Glutamatergic neuron (in vitro differentiated cells): ENCODE results near the gene RIN1. TPM values are rescaled to one million over a fixed set of nuclear protein-coding genes. Genes with fewer than 3 reads are reported as not detected.
A peak's percentile ranks its signal among the peaks of the same experiment; 100 is the strongest.
"Not testable (repeated sequence)": the region's sequence is repeated elsewhere in the genome, so short reads cannot be mapped to it uniquely, and the experiment has no call there.

Source experiments
- DNase-seq: peaks from one replicate; pipeline ENCODE4 v3.0.0; 2022
- H3K27ac Mint-ChIP-seq: one replicate; pipeline ENCODE4 v1.8.0; 2020; ENCODE audit warnings: mild to moderate bottlenecking, mixed read lengths, inconsistent platforms; ENCODE audit not compliant: unreplicated experiment
- H3K27me3 Mint-ChIP-seq: one replicate; pipeline ENCODE4 v1.8.0; 2020; ENCODE audit warnings: mild to moderate bottlenecking, moderate library complexity, mixed read lengths, inconsistent platforms; ENCODE audit not compliant: unreplicated experiment
- H3K36me3 Mint-ChIP-seq: one replicate; pipeline ENCODE4 v1.8.0; 2020; ENCODE audit warnings: mild to moderate bottlenecking, mixed read lengths, inconsistent platforms; ENCODE audit not compliant: unreplicated experiment
- H3K4me1 Mint-ChIP-seq: one replicate; pipeline ENCODE4 v1.8.0; 2020; ENCODE audit warnings: mild to moderate bottlenecking, low read depth, mixed read lengths, inconsistent platforms; ENCODE audit not compliant: unreplicated experiment
- H3K4me3 Mint-ChIP-seq: one replicate; pipeline ENCODE4 v1.8.0; 2020; ENCODE audit warnings: mild to moderate bottlenecking, mixed read lengths, inconsistent platforms; ENCODE audit not compliant: unreplicated experiment
- H3K9me3 Mint-ChIP-seq: one replicate; pipeline ENCODE4 v1.8.0; 2020; ENCODE audit warnings: mild to moderate bottlenecking, moderate library complexity, mixed read lengths, inconsistent platforms; ENCODE audit not compliant: unreplicated experiment
- total RNA-seq: library from RNA; stranded (reverse); fragmentation: NEBNext Ultra II Directional; extraction: Animal tissue kit (Norgen Biotek cat#: 25700); gene quantifications from one replicate; pipeline ENCODE4 v1.2.1, GENCODE V29; 2021; ENCODE audit not compliant: unreplicated experiment
- TF ChIP-seq, protein P1 (sequence below): fragments of 200-600 bp; sonication (generic); IDR thresholded peaks from one replicate; pipeline ENCODE4 v1.5.0; 2021; ENCODE audit not compliant: partially characterized antibody, unreplicated experiment

Gene RIN1
- total RNA-seq, 1 donor from 2014 or later, result 1.9 TPM

DNA sequence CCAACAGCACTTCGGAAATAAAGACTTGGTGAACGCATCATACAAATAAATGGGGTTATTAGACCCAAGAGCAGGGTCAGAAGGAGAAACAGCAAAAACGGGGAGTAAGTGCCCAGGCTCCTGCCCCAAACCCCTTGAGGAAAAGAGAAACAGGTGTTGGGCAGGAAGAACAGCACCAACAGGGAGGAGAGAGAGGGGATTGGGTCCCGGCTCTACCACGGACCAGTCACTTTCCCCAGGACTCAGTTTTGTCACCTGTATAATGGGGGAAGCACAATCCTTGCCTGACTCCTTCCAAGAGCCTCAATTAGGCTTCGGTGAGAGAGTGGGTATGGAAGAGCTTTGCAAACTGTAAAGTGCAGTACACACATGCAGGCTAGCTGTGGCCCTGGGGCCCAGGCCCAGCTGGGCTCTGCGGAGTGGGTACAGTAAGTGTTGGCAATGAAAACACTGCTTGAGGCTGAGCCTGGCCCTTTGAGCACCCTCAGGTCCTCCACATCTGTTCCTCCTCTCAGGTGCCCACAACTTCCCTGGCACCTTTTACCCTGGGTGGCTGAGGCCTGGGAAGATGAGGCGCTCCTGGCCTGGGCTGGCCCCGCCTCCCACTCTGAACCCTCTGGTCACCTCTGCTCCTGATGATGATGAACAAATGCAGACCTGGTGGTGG, 26.4 kb upstream of the RIN1 start:
- no peaks in the 10 kb centered on the region for H3K4me1 Mint-ChIP-seq
- peaks cover 4% of the 10 kb centered on the region for H3K9me3 Mint-ChIP-seq

DNA sequence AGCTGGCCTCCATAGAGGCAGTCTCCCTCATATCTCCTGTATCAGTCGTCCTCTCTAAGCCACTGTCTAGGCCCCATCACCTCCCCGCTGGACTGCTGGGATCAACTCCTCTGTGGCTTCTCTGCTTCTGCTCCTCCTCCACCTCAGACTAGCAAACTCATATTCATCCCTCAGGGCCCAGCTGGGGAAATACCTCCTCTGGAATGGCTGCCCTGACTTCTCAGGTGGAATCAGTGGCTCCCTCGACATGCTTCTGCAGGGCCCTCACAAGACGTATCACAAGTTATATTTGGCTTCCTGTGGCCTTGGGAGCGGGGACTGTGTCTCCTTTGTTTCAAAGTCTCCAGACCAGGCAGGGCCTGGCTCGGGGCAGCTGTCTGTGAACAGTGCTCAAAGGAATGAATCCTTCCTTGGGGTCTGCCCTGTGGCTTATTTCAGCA, 25.3 kb upstream of the RIN1 start:
- no peak for DNase-seq
- TF ChIP-seq, protein P1, sequence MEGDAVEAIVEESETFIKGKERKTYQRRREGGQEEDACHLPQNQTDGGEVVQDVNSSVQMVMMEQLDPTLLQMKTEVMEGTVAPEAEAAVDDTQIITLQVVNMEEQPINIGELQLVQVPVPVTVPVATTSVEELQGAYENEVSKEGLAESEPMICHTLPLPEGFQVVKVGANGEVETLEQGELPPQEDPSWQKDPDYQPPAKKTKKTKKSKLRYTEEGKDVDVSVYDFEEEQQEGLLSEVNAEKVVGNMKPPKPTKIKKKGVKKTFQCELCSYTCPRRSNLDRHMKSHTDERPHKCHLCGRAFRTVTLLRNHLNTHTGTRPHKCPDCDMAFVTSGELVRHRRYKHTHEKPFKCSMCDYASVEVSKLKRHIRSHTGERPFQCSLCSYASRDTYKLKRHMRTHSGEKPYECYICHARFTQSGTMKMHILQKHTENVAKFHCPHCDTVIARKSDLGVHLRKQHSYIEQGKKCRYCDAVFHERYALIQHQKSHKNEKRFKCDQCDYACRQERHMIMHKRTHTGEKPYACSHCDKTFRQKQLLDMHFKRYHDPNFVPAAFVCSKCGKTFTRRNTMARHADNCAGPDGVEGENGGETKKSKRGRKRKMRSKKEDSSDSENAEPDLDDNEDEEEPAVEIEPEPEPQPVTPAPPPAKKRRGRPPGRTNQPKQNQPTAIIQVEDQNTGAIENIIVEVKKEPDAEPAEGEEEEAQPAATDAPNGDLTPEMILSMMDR, result no peak
- no peak overlapping the region for H3K4me3 Mint-ChIP-seq
- no peaks in the 10 kb centered on the region for H3K4me1 Mint-ChIP-seq
- H3K36me3 Mint-ChIP-seq, result no peaks in the 10 kb centered on the region
- peaks cover 4% of the 10 kb centered on the region for H3K9me3 Mint-ChIP-seq
- H3K27ac Mint-ChIP-seq, result no peak overlapping the region
- H3K27me3 Mint-ChIP-seq, result peaks cover 4% of the 10 kb centered on the region

More for the DNA sequence above, 26.4 kb upstream of the RIN1 start:
- no peaks in the 10 kb centered on the region for H3K36me3 Mint-ChIP-seq
- H3K27me3 Mint-ChIP-seq, result peaks cover 4% of the 10 kb centered on the region
- H3K4me3 Mint-ChIP-seq, result no peak overlapping the region
- peak overlapping the region; percentile 39 for H3K27ac Mint-ChIP-seq
- TF ChIP-seq, protein P1, result no peak
- DNase-seq, result no peak

DNA sequence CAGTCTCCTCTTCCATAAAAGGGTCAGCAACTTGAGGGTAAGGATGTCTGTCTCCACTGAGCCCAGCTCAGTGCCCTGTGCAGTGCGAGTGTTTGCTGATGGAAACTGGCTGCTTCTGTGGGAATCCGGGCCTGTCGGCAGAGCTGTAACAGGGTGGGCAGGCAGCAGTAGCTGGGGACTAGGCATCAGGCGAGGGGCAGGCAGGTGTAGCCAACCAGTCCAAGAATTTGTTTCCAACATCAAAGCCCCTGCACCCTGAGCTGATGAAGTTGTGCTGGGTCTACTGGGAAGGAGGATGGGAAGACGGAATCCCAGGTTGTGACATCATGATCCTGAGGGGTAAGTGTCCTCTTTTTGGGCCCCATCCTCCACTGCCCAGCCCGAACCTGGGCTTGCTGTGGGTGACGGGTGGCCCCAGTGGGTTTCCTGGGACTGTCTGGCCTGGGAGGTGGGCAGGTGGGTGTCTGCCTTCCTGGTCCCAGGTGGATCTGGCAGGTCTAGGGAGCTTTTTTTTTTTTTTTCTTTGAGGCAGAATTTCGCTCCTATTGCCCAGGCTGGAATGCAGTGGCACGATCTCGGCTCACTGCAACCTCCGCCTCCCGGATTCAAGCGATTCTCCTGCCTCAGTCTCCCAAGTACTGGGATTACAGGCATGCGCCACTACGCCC, 24.3 kb upstream of the RIN1 start:
- no peak overlapping the region for H3K4me3 Mint-ChIP-seq
- no peaks in the 10 kb centered on the region for H3K4me1 Mint-ChIP-seq
- DNase-seq, result no peak
- H3K9me3 Mint-ChIP-seq, result peaks cover 4% of the 10 kb centered on the region
- TF ChIP-seq, protein P1, result no peak
- no peak overlapping the region for H3K27ac Mint-ChIP-seq
- no peaks in the 10 kb centered on the region for H3K36me3 Mint-ChIP-seq
- peaks cover 4% of the 10 kb centered on the region for H3K27me3 Mint-ChIP-seq

DNA sequence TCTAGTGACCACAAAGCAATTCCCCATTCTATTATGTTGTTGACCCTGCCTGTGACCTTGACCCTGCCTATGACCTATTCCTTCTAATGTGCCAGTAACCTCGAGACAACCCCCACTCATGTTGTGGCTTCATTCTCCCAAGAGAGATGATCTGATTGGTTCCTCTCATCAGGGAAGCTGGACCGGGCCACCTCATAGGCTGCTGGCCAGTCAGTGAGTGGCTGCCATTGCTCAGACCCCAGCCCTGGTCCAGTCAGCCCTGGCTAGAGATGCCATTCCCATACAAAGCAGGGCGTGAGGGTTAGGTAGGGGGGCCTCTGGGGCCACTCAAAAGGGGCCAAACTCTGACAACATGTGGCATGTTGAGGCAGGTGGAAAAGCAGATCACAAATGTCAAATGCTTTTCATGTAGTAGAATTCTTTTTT, 23.4 kb upstream of the RIN1 start:
- H3K4me1 Mint-ChIP-seq, result no peaks in the 10 kb centered on the region
- peaks cover 4% of the 10 kb centered on the region for H3K27me3 Mint-ChIP-seq
- no peak overlapping the region for H3K4me3 Mint-ChIP-seq
- TF ChIP-seq, protein P1, result no peak
- DNase-seq, result no peak
- H3K9me3 Mint-ChIP-seq, result peaks cover 4% of the 10 kb centered on the region
- no peaks in the 10 kb centered on the region for H3K36me3 Mint-ChIP-seq
- H3K27ac Mint-ChIP-seq, result no peak overlapping the region

DNA sequence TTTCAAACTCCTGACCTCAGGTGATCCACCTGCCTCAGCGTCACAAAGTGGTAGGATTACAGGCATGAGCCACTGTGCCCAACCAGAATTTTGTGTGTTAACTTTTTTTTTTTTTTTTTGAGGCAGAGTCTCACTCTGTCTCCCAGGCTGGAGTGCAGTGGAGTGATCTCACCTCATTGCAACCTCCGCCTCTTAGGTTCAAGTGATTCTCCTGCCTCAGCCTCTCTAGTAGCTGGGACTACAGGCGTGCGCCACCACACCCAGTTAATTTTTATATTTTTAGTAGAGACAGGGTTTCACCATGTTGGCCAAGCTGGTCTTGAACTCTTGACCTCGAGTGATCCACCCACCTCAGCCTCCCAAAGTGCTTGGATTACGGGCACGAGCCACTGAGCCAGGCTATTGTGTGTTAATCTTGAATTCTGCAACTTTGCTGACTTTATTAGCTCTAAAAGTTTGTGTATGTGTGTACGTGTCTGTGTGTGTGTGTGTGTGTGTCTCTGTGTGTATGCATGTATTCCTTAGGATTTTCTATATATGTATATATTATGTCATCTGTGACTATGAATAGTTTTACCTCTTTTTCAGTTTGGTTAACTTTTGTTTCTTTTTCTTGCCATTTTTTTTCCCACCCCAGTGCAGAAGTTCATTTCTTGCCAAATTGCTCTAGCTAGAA, 14.5 kb upstream of the RIN1 start:
- H3K36me3 Mint-ChIP-seq, H3K4me3 Mint-ChIP-seq, H3K4me1 Mint-ChIP-seq: not testable (repeated sequence)

More for the DNA sequence above, 14.5 kb upstream of the RIN1 start:
- H3K9me3 Mint-ChIP-seq, H3K27me3 Mint-ChIP-seq, H3K27ac Mint-ChIP-seq, DNase-seq: not testable (repeated sequence)
